HG02885 (cell line): ENCODE data around the gene TRIM29.
"Not testable (repeated sequence)": the region's sequence is repeated elsewhere in the genome, so short reads cannot be mapped to it uniquely, and the experiment has no call there.

ENCODE experiments used
- ATAC-seq: cut with Tn5 transposase; IDR thresholded peaks from one replicate; pipeline ENCODE4 v1.9.1; 2021; ENCODE audit warnings: mild to moderate bottlenecking; ENCODE audit not compliant: unreplicated experiment, poor library complexity

TRIM29 gene

DNA sequence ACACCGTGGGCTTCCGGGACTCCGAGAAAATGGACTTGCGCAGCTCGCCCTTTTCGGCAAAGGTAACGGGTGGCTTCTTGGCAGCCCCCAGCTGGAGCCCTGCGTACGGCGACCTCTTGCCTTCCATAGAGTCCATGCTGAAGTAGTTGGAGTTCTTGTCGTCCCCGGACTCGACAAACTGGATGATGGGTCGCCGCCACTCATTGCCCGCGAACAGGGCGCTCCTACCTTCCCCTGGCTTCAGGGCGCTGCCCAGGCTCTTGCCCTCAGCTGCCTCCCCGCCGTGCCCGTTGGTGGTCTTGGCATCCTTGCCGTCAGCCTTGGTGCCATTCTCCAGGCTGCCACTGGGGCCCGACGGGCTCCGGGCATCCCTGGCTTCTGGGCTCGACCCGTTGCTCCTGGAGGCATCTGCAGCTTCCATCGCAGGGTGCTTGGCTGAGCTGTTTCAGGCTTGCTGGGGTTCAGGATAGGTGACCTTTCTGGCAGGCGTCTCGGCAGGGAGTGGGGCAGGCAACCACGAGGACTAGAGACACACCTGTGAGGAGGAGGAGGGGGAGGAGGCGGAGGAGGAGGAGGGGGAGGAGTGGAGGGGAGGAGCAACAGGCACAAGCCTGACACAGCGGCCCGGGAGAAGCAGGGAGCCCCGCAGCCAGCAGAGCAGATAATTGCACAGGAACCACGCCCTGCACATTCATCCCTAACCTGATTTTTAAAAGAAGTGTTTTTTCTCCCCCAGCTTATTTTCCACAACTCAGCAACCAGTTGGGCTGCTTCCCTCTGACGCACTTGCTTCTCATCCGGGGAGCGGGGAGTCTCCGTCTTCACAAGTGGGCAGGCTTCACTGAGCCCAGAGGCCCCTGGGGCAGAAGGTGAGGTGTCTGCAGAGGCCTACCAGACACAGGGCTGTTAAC is at the start of gene TRIM29:
TSS of gene TRIM29 (minus strand) at position 503 of the 911 bp plus-strand sequence. CDS start at position 421, 82 bp downstream.
- ATAC-seq, result no peak

DNA sequence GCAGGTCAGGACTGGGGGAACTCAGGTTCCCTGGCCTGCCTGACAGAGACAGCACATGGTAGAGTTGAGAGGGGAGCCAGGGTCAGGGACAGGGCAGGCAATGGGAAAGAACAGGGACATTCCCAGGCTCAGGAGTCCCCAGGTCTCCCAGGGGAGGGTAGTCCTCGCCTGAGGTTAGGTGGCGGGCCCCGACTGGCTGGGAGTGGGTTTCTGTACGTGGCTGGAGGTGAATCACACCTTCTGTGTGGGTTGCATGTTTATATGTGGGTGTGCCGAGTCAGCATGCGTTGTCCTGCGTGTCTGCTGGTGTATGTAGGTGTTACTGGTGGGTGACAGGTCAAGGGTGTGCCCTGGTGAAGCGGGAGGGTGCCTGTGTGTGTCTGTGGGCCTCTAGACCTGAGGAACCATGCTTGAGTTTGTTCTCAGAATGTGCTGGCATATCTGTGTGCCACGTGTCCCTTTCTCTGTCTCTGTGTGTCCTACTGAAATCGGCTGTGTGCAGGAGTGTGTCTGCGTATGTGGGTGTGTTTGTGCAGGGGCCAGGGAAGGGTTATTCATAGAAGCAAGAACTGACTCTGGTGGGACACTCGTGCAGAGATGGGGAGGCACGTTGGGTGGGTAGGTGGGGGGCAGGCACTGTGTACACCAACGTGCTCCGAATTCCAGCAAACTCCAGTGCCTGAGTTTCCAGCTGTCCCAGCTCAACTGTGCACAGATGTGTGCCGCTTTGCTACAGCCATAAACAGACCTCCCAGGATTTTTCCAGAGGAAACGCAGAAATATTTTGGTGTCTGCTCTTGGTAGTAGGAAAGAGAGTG is 49.1 kb upstream of the TRIM29 start:
- ATAC-seq, result no peak

DNA sequence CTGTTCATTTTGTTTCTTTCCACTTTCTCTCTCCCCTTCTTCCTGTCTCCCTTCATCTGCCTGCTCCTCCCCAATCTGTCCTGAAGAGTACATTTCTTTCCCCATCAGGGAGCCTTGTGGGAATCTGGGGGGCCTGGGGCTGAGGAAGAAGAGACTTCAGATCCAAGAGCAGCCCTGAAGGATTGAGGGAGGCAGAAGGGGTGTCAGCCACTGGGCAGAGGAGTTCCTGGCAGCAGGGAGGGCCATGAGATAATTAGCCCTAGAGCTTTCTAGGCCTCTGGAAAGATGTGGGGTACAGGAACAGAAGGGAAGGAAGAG is 48.5 kb upstream of the TRIM29 start:
- ATAC-seq, result no peak

- ATAC-seq, result no peak
Observed at GRCh38 chr11:120185706-120186455, 48.0 kb upstream of the TRIM29 start.

DNA sequence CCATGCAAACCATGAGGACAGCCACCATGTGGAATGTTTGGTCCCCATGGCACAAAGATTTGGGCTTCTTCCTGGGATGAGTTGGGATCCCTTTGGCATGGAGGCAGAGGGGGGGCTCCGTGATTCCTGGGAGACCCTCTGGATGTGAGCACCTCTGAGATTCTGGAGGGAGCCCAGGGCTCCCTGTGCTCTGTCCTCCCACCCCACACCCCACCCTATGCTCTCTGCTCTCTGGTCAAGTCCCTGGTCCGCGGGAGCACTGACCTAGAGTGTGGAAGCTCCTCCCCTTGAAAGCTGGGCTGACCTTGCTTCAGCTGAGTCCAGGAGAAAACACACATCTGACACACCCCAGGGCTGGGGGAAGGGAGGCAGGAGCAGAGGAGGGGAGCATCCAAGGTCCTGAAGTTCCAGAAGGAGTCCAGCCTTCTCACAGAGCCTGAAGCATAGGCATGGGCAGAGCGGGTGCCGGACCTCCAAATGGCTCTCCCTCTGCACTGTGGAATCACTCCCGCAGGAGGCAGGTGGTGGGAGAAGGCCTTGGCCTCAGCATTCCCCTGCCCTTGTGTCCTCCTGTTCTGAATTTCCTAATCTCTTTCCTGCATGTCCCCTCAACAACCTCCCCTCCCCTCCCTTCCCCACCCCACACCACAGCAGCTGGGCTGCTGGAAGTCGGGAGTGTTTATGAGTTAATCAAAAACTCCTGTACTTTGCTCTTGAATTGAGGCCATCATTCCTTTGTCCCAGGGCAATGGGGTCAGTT is 47.2 kb upstream of the TRIM29 start:
- no peak for ATAC-seq

DNA sequence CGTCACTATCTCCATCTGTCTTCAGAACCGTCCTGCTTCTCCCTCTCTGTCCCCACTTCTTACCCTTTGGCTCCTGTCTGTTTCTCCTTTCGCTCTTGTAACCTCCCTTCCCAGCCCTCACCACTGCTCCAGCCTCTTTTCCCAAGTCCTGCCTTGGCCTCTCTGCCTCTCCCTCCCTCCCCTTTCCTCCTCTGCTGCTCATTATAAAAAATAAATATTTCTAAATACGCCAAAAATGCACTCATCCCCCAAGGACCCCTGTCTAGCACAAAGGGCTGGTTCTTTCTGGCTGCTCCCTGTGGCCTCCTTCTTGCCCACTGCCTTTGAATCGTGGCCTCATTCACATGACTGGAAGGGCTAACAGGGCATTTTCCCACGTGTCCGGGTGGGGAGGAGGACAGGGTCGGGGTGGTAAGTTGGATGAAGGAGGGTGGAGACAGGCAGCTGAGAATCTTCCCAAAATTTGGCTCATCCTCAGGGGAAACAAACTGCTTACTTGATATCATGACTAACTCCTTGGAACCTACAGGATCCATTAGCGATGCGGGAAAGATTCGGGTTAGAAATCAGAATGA is 46.5 kb upstream of the TRIM29 start:
- ATAC-seq, result no peak

DNA sequence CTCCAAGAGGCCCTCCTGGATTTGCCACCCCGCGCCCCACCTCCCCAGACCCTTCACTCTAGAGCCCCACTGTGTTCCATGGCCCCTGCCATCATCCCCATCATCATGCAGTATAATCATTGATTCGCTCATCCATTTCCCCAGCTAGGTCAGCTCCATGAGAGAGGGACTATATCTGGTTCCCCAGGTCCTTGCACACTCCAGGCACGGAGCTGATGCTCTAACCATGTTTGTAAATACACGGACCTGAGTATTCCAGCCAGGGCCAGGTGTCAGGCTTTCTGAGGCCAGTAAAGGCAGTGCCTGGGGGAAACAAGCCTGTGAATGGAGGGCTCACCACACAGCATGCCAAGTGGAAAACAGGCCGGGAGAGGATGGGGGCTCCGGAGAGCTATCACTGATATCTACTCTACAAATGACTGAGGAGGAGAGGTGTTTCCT is 45.8 kb upstream of the TRIM29 start:
- no peak for ATAC-seq

DNA sequence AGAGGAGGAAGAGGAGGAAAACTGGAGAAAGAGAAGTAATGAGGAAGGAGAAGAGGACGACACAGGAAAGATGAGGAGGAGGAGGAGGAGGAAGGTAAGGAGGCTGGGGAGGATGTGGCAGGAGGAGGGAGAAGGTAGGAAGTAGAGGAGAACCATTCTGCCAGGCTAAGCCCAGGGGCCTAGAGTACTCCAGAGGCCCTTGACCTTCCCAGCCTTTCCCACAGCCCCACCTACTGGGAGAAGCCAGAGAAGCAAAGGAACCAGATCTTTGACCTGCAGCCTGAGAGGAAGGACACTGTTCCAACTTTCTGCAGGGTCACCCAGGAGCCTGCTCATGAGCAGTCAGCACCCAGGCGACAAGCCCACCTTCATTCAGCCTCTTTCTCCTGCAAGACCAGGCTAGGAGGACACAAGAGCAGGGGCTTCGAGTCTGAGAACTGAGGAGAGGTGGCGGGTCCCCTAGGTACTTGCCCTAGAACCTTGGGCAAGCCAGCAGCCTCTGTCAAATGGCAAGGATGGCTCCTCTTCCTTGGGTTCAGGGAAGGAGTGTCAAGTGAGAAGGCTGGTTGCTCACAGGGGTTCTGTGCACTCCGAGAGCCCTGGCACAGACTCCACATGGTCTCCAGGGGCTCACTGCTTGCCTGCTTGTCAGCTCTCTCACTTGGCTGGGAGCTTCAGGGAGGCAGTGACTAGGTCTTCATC is 45.0 kb upstream of the TRIM29 start:
- no peak for ATAC-seq

GRCh38 chr11:120182372-120182771 is 44.5 kb upstream of the TRIM29 start:
- no peak for ATAC-seq

DNA sequence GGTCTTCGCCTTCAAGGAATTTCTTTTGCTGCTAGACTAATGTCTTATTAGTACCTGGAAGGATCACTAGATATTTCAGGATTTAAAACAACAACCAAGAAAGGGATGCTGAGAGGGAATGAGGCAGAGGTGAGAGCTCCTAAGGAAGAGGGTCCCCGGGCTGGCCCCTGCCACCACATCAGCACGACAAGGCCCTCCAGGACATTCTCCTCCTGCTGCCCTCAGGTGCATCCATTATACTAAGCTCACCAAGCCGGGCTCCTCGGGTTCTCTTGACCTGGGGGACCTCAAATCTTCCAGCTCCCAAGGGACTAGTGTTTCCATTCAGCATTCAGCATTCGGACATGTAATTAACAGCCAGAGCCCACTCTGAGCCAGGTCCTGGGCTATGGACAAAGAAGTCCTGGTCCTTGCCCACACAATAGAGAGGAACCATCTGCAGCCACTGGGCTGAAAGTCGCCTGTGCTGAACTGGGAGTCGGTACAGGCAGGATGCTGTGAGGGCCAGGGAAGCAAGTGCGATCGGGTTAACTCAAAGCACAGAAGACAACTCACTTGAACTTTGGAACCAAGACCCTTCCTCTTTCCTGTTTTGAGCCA is 43.6 kb upstream of the TRIM29 start:
- ATAC-seq, result no peak

- ATAC-seq, result no peak
Observed at GRCh38 chr11:120180551-120181232, 42.8 kb upstream of the TRIM29 start.

DNA sequence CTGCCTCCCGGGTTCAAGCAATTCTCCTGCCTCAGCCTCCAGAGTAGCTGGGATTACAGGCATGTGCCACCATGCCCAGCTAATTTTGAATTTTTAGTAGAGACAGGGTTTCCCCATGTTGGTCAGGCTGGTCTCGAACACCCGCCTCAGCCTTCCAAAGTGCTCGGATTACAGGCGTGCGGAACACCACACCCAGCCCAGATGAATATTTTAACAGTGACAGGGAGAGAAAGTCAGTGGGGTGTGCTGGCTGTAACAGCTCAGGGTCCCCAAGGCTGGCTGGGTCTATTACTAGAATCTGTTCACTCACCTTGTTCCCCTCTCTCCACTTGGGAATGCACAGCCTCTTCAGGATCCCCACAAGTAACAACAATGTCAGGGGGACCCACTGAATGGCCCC is 42.1 kb upstream of the TRIM29 start:
- not testable (repeated sequence) for ATAC-seq

- no peak for ATAC-seq
Observed at GRCh38 chr11:120179057-120179672, 41.3 kb upstream of the TRIM29 start.

DNA sequence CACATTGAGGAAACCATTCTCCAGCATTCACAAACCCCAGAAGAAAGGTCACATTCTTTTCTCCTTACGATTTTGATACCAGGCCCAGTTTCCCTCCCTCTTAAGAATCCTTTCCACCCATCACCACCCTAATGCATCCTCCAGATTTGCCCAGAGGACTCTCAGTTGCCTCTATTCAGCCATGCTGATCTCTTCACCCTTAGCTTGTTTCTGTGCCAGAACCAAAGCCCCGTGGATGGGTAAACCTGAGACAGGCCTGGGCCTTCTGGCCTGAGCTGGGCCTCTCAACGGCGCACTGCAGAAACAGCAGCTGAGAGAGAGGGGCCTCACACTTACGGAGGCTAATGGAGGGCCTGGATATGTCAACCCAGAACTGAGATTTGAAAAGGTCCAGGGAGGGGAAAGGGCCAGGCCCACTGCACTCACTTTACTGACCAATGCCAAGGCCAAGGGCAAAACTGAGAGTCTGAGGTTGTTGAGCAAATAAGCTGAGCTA is 40.7 kb upstream of the TRIM29 start:
- ATAC-seq, result no peak

DNA sequence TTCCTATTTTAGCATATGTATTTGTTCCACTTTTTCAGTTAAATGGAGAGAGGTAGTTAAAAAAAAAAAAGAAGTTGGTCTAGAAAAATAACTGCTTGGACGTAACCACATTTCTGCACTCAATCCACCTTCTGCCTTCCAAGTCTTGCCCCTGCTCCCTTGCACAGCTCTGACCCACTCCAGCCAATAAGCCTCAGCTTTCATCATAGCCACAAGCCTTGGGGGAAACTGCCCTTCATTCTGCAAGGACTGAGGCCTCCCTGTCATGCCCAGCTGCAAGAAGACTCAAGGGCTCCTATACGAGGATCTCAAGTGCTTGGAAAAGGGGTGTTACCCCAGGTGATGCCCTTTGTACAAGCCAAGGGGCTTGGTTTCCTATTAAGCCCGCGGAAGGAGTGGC is 37.0 kb upstream of the TRIM29 start:
- ATAC-seq, result no peak

DNA sequence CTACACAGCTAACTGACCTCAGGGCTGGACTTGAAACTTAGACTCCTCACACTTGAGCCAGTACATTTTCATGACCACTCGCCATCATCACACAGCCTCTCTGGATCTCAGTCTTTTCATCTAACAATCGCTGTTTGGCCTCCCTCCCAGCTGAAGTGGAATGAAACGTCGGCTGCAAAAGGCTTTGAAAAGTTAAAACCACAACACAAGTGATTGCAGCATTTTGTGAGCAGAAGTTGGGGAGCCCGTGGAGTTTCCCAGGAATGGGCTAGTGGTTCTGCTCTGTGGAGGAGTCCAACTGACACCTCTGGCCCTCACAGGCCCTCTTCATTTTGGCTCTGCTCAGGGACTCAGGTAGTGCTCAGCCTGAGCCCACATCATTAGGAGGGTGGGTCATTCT is 35.9 kb upstream of the TRIM29 start:
- ATAC-seq, result no peak

- ATAC-seq, result no peak
Observed at GRCh38 chr11:120173019-120173705, 35.2 kb upstream of the TRIM29 start.
